ENCODE measurements around the gene ZNF236. TPM values are rescaled to one million over a fixed set of nuclear protein-coding genes. Genes with fewer than 3 reads are reported as not detected.

ZNF236 gene
- polyA plus RNA-seq, 1 donor from 2014 or later = 7.7 TPM

- H3K9ac ChIP-seq (ENCODE audit: low read length) = no peak overlapping the region
- no peaks in the 10 kb centered on the region for H3K79me2 ChIP-seq (replicated peaks; ENCODE audit: insufficient read depth, low read length)
- H3K9me3 ChIP-seq (ENCODE audit: low read length) = no peaks in the 10 kb centered on the region
- H3K4me3 ChIP-seq (ENCODE audit: low read length) = no peak overlapping the region
- no peaks in the 10 kb centered on the region for H3F3A ChIP-seq (ENCODE audit: insufficient read depth, low read length, poor library complexity, severe bottlenecking)
- no peaks in the 10 kb centered on the region for H4K20me1 ChIP-seq (ENCODE audit: insufficient read depth)
- TF ChIP-seq POLR2AphosphoS5 (IDR thresholded peaks at IDR 0.05) = no peak
- TF ChIP-seq EZH2 (IDR thresholded peaks at IDR 0.05; ENCODE audit: borderline replicate concordance, insufficient read depth, low read length, poor library complexity, severe bottlenecking) = no peak
- no peak for TF ChIP-seq EP300 (conservative IDR thresholded peaks at IDR 0.05; ENCODE audit: poor library complexity, severe bottlenecking)
- TF ChIP-seq, protein P1, sequence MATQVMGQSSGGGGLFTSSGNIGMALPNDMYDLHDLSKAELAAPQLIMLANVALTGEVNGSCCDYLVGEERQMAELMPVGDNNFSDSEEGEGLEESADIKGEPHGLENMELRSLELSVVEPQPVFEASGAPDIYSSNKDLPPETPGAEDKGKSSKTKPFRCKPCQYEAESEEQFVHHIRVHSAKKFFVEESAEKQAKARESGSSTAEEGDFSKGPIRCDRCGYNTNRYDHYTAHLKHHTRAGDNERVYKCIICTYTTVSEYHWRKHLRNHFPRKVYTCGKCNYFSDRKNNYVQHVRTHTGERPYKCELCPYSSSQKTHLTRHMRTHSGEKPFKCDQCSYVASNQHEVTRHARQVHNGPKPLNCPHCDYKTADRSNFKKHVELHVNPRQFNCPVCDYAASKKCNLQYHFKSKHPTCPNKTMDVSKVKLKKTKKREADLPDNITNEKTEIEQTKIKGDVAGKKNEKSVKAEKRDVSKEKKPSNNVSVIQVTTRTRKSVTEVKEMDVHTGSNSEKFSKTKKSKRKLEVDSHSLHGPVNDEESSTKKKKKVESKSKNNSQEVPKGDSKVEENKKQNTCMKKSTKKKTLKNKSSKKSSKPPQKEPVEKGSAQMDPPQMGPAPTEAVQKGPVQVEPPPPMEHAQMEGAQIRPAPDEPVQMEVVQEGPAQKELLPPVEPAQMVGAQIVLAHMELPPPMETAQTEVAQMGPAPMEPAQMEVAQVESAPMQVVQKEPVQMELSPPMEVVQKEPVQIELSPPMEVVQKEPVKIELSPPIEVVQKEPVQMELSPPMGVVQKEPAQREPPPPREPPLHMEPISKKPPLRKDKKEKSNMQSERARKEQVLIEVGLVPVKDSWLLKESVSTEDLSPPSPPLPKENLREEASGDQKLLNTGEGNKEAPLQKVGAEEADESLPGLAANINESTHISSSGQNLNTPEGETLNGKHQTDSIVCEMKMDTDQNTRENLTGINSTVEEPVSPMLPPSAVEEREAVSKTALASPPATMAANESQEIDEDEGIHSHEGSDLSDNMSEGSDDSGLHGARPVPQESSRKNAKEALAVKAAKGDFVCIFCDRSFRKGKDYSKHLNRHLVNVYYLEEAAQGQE (IDR thresholded peaks at IDR 0.05; ENCODE audit: borderline replicate concordance) = no peak
- TF ChIP-seq TAF1 (IDR thresholded peaks at IDR 0.05; ENCODE audit: low read depth) = no peak
- TF ChIP-seq SMC3 (conservative IDR thresholded peaks at IDR 0.05; ENCODE audit: poor library complexity) = no peak
- TF ChIP-seq CTCF (IDR thresholded peaks at IDR 0.05; ENCODE audit: poor library complexity, severe bottlenecking) = no peak
- no peak for TF ChIP-seq MXI1 (conservative IDR thresholded peaks at IDR 0.05; ENCODE audit: poor library complexity, severe bottlenecking)
- no peak for TF ChIP-seq RAD21 (conservative IDR thresholded peaks at IDR 0.05)
- H3K27ac ChIP-seq (ENCODE audit: low read length) = no peak overlapping the region
- H2AFZ ChIP-seq (ENCODE audit: low read depth, low read length) = no peak overlapping the region
- no peak overlapping the region for H3K4me2 ChIP-seq (ENCODE audit: low read length)
- no peaks in the 10 kb centered on the region for H3K36me3 ChIP-seq (ENCODE audit: insufficient read depth, low read length)
- no peaks in the 10 kb centered on the region for H3K9me2 ChIP-seq (ENCODE audit: insufficient read depth, low read length)
- no peaks in the 10 kb centered on the region for H3K27me3 ChIP-seq (ENCODE audit: insufficient read depth, low read depth, low read length)
Measured at GRCh38 chr18:77015169-77015568, 192.8 kb downstream of the ZNF236 start.

GRCh38 chr18:77015771-77016710, 193.7 kb downstream of the ZNF236 start:
- no peaks in the 10 kb centered on the region for H3K9me2 ChIP-seq (ENCODE audit: insufficient read depth, low read length)
- H3K36me3 ChIP-seq (ENCODE audit: insufficient read depth, low read length) = no peaks in the 10 kb centered on the region
- H3K4me2 ChIP-seq (ENCODE audit: low read length) = no peak overlapping the region
- no peaks in the 10 kb centered on the region for H3K9me3 ChIP-seq (ENCODE audit: low read length)
- no peak overlapping the region for H3K4me3 ChIP-seq (ENCODE audit: low read length)
- TF ChIP-seq SMC3 (conservative IDR thresholded peaks at IDR 0.05; ENCODE audit: poor library complexity) (no peak), POLR2AphosphoS5 (IDR thresholded peaks at IDR 0.05) (no peak), TAF1 (IDR thresholded peaks at IDR 0.05; ENCODE audit: low read depth) (no peak), EP300 (conservative IDR thresholded peaks at IDR 0.05; ENCODE audit: poor library complexity, severe bottlenecking) (no peak), RAD21 (conservative IDR thresholded peaks at IDR 0.05) (no peak), EZH2 (IDR thresholded peaks at IDR 0.05; ENCODE audit: borderline replicate concordance, insufficient read depth, low read length, poor library complexity, severe bottlenecking) (no peak)
- TF ChIP-seq, protein P1 (IDR thresholded peaks at IDR 0.05; ENCODE audit: borderline replicate concordance) = no peak
- no peaks in the 10 kb centered on the region for H3F3A ChIP-seq (ENCODE audit: insufficient read depth, low read length, poor library complexity, severe bottlenecking)
- no peak overlapping the region for H2AFZ ChIP-seq (ENCODE audit: low read depth, low read length)
- no peak overlapping the region for H3K27ac ChIP-seq (ENCODE audit: low read length)
- no peaks in the 10 kb centered on the region for H3K79me2 ChIP-seq (replicated peaks; ENCODE audit: insufficient read depth, low read length)
- H4K20me1 ChIP-seq (ENCODE audit: insufficient read depth) = no peaks in the 10 kb centered on the region
- H3K9ac ChIP-seq (ENCODE audit: low read length) = no peak overlapping the region
- H3K27me3 ChIP-seq (ENCODE audit: insufficient read depth, low read depth, low read length) = no peaks in the 10 kb centered on the region

All from neural cell (in vitro differentiated cells).